Activated naive CD4-positive, alpha-beta T cell treated with anti-CD3 and anti-CD28 coated beads, Interleukin-2, amount 50 U/mL, for 72 hours (primary cell): Measurements from ENCODE around the gene ZNF326. TPM values are rescaled to one million over a fixed set of nuclear protein-coding genes. Genes with fewer than 3 reads are reported as not detected.

Source experiments
- ATAC-seq, 2 donors: fragments of 150-1000 bp; cut with Tn5 transposase; 2 replicates each; pipeline ENCODE4 v1.10.0; 2021; ENCODE audit warnings: mild to moderate bottlenecking in 2 of 2, moderate library complexity in 2 of 2
- DNase-seq, 2 donors: peaks; one replicate each; pipeline ENCODE4 v3.0.0; 2021 to 2022; ENCODE audit warnings: low spot score in 2 of 2
- H3K27ac Mint-ChIP-seq, 2 donors: one replicate each; pipeline ENCODE4 v1.8.0; 2022; ENCODE audit warnings: mild to moderate bottlenecking in 2 of 2, mixed read lengths in 2 of 2
- H3K36me3 Mint-ChIP-seq, 2 donors: one replicate each; pipeline ENCODE4 v1.8.0; 2022; ENCODE audit warnings: mixed read lengths in 2 of 2
- H3K9me3 Mint-ChIP-seq, 2 donors: one replicate each; pipeline ENCODE4 v1.8.0; 2022; ENCODE audit warnings: mixed read lengths in 2 of 2
- total RNA-seq, 2 donors: library from RNA; stranded (reverse); gene quantifications; one replicate each; pipeline ENCODE4 v1.2.3, GENCODE V29; 2022

Gene ZNF326
- total RNA-seq, 2 donors from 2014 or later = 20.6 to 32.2 TPM

GRCh38 chr1:90083995-90084394, 89.1 kb downstream of the ZNF326 start:
- DNase-seq (no peak), ATAC-seq (no peak)
- Mint-ChIP-seq H3K36me3 (no peaks in the 10 kb centered on the region), H3K9me3 (no peaks in the 10 kb centered on the region), H3K27ac (no peak overlapping the region)

Other genes with a start within 250 kb of the ZNF326 start
- gene LRRC8D, start 174.1 kb upstream of the ZNF326 start, total RNA-seq = 10 to 100 TPM; 14.6 to 22.8 TPM